Activated CD8-positive, alpha-beta memory T cell treated with anti-CD3 and anti-CD28 coated beads, Interleukin-2, amount 50 U/mL, for 24 hours (primary cell): ENCODE results near the gene PGGHG.
"Not testable (repeated sequence)": the region's sequence is repeated elsewhere in the genome, so short reads cannot be mapped to it uniquely, and the experiment has no call there.

Source experiments
- DNase-seq: peaks from one replicate; pipeline ENCODE4 v3.0.0-alpha.2; 2020; ENCODE audit errors: extremely low read depth

Gene PGGHG

DNA sequence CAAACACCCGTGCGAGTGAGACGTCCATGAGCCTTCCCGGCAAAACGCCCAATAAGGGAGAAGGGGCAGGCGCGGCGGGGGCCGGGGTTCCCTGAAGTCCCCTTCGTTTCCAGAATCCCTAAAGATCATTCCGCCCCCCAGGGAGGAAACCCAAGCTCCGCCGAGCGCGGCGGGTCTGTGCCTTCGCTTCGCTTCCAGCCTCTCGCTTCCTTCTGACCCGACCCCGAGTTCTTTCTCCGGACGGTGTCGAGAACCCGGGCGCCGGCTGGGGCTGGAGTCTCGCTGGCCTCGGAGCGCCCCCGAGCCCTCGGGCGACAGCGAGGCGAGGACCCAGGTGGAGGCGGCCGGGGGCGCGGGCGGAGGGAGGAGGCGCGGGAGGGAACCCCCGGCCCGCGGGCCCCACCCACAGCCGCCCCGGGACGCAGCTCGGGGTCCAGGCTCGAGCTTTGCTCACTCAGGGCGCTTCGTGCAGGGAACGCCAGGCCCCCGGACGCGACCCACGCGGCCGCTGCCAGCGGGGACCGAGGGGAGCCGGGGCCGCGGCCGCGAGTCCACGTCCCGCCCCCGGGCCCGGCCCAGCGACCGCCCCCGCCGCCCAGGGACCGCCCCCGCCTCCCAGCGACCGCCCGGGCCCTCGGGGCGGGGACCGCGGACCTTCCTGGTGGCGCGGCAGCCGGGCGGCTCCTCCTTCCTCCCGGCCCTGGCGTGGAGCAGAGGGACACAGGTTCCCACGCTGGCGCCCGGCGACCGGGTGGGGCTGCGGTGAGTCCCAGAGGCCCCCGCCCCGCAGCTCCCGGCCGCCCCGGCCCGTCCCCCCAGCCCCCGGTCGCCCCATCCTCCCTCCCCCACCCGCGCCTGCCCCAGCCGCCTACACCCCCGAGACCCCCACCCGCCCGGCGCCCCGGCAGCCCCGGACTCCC, at the start of gene PGGHG:
Gene PGGHG, plus strand, starts transcription at position 649 of the 920 bp plus-strand sequence. CDS start 691 bp downstream, outside the sequence.
- DNase-seq: no peak

DNA sequence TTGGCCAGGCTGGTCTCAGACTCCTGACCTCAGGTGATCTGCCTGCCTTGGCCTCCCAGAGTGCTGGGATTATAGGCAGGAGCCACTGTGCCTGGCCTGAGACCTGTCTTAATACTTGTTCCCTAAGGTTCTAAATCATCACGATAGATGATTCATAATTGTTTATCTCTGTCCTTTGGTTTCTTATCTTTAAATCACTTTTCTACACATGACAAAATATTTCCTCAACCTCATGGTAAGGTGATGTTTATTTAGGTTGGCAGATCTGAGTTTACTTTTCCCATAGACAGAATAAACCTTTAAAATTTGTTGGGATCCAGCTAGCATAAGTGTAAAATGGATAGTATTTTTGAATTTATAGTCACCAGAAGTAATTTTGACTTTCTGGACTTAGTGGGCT, 48.6 kb upstream of the PGGHG start:
- DNase-seq: no peak

GRCh38 chr11:241634-242033, 47.3 kb upstream of the PGGHG start:
- DNase-seq: no peak

DNA sequence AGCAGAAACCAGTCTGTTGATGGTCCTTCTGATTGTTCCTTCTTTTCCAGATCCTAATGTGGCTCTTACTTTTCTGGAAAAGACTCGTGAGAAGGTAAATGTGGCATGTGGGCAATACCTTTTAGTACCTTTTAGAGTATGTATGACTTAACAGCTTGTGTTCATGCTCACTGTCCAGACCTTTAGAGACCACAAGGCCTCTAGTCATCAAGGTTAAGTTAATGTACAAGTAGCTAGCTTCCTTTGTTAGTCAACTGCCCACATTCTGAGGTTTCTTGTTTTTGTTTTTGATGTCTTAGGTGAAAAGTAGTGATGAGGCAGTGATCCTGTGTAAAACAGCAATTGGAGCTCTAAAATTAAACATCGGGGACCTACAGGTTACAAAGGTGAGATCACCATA, 44.5 kb upstream of the PGGHG start:
- no peak for DNase-seq

DNA sequence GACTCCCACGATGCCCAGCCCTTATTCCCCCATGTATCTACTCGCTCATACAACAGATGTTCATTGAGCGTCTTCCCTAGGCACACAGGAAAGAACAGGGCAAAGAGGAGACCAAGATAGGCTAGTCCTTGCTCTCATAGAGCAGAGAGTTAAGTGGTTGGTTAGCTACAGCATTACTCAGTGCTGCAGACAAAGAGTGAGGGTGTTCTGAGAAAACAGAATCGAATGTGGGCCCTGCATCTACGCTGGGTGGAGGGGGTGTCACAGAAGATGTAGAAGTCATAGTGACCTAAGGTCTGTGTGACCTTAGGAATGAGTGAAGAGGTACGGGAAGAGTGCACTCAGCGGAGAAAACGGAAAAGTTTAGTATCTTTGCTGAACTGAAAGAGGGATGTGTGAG, 39.9 kb upstream of the PGGHG start:
- DNase-seq: no peak

- DNase-seq: no peak
Observed at GRCh38 chr11:250274-250673, 38.7 kb upstream of the PGGHG start.

DNA sequence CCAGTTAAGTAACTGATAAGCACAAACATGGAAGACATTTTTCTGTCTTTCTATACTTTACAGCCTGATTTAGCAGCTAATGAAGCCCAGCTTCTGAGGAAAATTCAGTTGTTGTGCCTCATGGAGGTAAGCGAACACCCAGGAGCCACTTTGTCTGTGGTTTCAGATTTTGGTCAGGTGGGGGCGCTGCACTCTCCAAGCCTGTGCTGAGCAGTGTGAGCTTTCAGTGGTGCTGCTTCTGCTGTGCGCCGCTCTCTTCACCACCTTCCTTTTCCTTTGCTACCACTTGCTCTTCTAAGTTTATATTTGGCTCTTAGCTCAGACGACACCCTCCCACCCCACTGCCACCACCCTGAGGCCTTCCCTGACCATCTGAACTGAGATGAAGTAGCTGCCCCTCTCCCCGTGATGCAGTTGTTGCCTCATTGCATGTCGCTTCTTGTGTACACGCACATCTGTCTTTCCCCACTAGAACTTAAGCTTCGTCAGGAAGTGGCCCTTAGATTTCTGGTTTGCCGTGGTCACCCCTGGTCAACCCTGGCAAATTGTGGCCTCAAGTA, 38.1 kb upstream of the PGGHG start:
- peak; percentile 56 for DNase-seq

DNA sequence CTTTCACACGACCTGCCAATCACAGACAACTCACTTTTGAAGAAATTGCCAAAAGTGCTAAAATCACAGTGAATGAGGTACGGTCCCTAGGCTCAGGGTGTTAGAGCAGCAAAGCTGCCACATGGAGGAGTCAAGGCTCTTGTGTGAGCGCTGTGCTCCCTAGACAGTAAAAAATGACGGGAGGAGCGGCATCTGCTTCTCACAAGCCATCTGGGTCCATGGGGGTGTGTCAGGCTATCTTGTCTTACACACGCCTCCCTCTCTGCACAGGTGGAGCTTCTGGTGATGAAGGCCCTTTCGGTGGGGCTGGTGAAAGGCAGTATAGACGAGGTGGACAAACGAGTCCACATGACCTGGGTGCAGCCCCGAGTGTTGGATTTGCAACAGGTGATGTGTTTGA, 37.4 kb upstream of the PGGHG start:
- DNase-seq: no peak

DNA sequence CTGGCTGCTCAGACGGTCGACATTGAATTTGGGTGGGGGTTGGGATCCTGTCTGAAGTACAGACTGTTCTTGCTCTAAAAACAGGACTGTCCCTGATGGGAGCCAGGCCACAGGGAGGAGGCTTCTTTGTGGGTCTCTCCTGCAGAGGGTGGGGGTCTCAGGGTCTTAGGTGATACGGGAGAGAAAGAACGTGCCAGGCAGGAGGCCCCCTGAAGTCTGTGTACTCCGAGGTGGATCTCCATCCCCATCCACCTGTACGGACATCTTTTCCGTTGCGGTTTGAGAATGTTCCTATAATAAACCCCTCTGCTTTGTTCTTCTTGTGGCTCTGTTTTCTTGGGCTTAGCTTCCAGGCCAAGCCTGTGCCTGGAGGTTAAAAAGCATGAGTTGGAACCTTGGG, 36.3 kb upstream of the PGGHG start:
- no peak for DNase-seq

- DNase-seq: no peak
Observed at GRCh38 chr11:253160-253885, 35.6 kb upstream of the PGGHG start.

DNA sequence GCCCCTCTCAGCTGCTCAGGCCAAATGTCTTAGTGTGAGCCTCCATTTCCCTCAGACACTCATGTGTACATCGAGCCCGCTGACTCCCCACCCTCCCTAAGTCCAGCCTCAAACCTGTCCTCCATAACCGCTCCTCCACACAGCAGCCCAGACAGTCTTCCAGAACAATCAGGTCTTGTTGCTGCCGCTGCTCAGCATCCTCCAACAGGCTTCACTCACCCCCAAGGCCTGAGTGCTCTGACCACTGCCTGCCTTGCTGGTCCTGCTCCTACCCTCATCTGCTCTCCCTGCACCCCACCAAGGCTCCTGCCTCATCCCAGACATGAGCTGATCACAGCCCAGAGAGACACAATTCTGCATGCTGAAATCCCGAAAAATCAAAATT, 35.0 kb upstream of the PGGHG start:
- DNase-seq: no peak

GRCh38 chr11:255176-255575, 33.8 kb upstream of the PGGHG start:
- DNase-seq: no peak

- no peak for DNase-seq
Observed at GRCh38 chr11:255816-256215, 33.1 kb upstream of the PGGHG start.

- no peak for DNase-seq
Observed at GRCh38 chr11:256952-257737, 31.8 kb upstream of the PGGHG start.

GRCh38 chr11:257766-258493, 31.0 kb upstream of the PGGHG start:
- no peak for DNase-seq

GRCh38 chr11:259413-259812, 29.5 kb upstream of the PGGHG start:
- DNase-seq: no peak

- DNase-seq: no peak
Observed at GRCh38 chr11:261624-262023, 27.3 kb upstream of the PGGHG start.

- DNase-seq: no peak
Observed at GRCh38 chr11:266676-267439, 22.1 kb upstream of the PGGHG start.

GRCh38 chr11:267491-267994, 21.4 kb upstream of the PGGHG start:
- DNase-seq: no peak

DNA sequence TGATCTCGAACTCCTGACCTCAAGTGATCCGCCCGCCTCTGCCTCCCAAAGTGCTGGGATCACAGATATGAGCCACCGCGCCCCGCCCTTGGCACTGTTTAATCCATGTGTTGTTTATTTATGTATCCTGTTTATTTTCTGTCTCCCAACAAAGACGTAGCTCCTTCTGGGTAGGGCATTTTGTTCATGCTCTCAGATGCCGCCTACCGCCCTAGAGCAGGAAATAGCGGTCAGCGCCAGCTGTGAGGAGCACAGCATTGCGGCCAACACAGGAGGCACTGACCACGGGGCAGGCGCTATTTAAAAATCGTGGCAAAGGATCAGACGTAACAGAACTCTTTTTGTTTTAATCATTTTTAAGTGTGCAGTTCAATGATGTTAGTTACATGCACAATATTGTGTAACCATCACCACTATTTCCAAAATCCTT, 20.2 kb upstream of the PGGHG start:
- not testable (repeated sequence) for DNase-seq
